Endothelial cell of umbilical vein (primary cell): ENCODE measurements around the gene ZNF362.

Experiments used
- EZH2 ChIP-seq: IDR thresholded peaks from 2 replicates; pipeline ENCODE4 v1.6.1; 2012; ENCODE audit warnings: borderline replicate concordance, low read depth, mild to moderate bottlenecking, moderate library complexity, low read length, inconsistent platforms; ENCODE audit not compliant: severe bottlenecking
- GATA2 ChIP-seq: IDR thresholded peaks from 2 replicates; pipeline ENCODE4 v1.7.0; 2011; ENCODE audit warnings: low read depth, mild to moderate bottlenecking, moderate library complexity, mixed read lengths, low read length; ENCODE audit not compliant: insufficient read length, insufficient read depth
- JUN ChIP-seq: IDR thresholded peaks from 2 replicates; pipeline ENCODE4 v1.6.1; 2011; ENCODE audit warnings: borderline replicate concordance, low read depth; ENCODE audit not compliant: insufficient read length, insufficient read depth
- MYC ChIP-seq: IDR thresholded peaks from one replicate; pipeline ENCODE4 v1.6.1; 2011; ENCODE audit warnings: mild to moderate bottlenecking, low read depth, low read length
- POLR2A ChIP-seq: IDR thresholded peaks from 2 replicates; pipeline ENCODE4 v1.6.1; 2012; ENCODE audit warnings: low read depth, mild to moderate bottlenecking, control low read depth, low read length
- POLR2AphosphoS5 ChIP-seq: IDR thresholded peaks from 2 replicates; pipeline ENCODE4 v1.6.1; 2012; ENCODE audit warnings: low read depth, mild to moderate bottlenecking, control low read depth, low read length, moderate library complexity; ENCODE audit not compliant: insufficient read depth
- TF ChIP-seq, protein P1 (sequence below), 2 donors: IDR thresholded peaks; 1 replicate in 1 of 2; 2 replicates in 1 of 2; pipeline ENCODE4 v1.5.1; 2011; ENCODE audit warnings: low read length in 2 of 2, mild to moderate bottlenecking in 2 of 2, moderate library complexity in 2 of 2, control low read depth in 1 of 2, inconsistent platforms in 1 of 2, low read depth in 1 of 2; ENCODE audit not compliant: insufficient read depth in 1 of 2; ENCODE audit errors: extremely low read depth in 1 of 2
- TF ChIP-seq, protein P2 (sequence below): IDR thresholded peaks from 2 replicates; pipeline ENCODE4 v1.6.1; 2011; ENCODE audit not compliant: insufficient read depth, insufficient read length

DNA sequence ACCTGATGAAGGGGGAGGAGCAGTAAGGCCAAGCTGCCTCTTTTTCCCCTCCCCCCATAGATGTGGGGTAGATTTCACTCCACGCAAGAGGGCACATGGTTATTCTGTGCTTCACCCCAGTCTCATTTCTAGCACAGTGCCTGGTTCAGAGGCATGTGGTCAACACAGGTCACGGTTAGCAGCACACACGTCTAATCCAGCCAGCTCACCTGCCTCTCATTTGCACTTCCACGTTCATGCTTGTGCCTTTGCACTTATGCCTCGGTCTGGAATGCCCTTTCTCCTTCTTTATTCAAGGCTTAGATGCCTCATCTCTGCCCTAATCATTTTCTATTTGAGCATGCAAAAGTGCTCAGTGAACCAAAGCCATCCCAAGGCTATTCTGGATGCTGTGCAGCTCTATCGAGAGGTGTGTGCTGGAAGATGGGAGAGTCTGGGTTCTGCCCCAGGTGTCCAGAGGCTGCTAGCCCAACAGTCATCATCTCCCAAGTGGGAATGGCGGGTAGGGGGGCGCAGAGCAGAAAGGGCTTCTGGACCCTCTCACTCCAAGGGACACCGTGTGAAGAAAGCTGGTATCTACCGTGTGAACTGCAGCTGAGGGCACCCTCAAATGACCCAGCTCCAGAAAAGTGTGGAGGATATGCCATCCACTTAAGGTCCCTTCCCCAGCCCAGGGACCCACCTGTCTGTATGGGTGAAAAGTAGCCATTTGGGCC lies 66.7 kb downstream of the ZNF362 start:
- TF ChIP-seq POLR2A (no peak), EZH2 (no peak), GATA2 (no peak), MYC (no peak), POLR2AphosphoS5 (no peak), JUN (no peak)
- TF ChIP-seq, protein P1, sequence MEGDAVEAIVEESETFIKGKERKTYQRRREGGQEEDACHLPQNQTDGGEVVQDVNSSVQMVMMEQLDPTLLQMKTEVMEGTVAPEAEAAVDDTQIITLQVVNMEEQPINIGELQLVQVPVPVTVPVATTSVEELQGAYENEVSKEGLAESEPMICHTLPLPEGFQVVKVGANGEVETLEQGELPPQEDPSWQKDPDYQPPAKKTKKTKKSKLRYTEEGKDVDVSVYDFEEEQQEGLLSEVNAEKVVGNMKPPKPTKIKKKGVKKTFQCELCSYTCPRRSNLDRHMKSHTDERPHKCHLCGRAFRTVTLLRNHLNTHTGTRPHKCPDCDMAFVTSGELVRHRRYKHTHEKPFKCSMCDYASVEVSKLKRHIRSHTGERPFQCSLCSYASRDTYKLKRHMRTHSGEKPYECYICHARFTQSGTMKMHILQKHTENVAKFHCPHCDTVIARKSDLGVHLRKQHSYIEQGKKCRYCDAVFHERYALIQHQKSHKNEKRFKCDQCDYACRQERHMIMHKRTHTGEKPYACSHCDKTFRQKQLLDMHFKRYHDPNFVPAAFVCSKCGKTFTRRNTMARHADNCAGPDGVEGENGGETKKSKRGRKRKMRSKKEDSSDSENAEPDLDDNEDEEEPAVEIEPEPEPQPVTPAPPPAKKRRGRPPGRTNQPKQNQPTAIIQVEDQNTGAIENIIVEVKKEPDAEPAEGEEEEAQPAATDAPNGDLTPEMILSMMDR (IDR thresholded peaks at IDR 0.05; ENCODE audit: extremely low read depth in 1 of 2, insufficient read depth in 1 of 2, low read depth in 1 of 2, low read length in 2 of 2), result no peak
- TF ChIP-seq, protein P2, sequence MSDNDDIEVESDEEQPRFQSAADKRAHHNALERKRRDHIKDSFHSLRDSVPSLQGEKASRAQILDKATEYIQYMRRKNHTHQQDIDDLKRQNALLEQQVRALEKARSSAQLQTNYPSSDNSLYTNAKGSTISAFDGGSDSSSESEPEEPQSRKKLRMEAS, result no peak
